NCI-H2227 (cell line): ENCODE results near the gene NPY.

Experiments used
- DNase-seq: peaks from one replicate; lab custom pipeline; 2025; ENCODE audit not compliant: unreplicated experiment; lab: John Stamatoyannopoulos, UW

The NPY gene

GRCh38 chr7:24312588-24312987, 28.6 kb downstream of the NPY start:
- no peak for DNase-seq

DNA sequence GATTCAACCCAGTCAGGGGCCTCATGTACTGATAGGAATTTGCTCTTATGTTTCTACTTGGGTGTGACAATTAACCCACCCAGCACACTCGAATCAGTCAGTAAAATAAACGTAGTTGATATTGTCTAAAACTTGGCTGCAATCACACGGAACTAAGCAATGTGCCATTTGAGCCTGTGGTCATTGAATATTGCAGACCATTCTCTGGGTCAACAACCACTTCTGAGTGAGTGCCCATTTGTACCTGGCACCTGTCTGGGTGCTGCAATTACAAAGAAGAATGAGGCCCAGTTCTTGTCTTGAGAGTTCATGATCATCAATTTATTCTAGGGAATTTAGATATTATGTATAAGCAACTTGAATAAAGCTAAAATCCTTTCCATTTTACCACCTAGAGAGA, 29.8 kb downstream of the NPY start:
- no peak for DNase-seq

DNA sequence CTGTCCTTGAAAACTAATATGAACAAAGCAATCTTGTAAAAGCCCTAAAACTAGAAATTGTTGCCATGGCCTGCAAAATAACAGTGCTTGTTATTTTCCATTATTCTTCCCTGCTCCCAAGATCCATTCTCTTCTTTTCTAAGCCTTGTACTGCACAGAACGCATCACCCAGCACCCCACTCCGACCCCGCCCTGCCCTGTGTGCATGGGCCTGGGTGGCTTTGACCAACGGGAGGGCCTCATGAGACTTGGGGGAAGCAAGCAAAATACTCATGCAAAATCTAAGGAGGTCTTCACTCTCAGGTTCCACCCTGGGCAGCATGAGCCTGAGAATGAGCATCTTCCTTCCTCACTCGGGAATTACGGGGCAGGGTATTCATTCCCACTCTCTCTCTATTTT, 32.4 kb downstream of the NPY start:
- DNase-seq: no peak

DNA sequence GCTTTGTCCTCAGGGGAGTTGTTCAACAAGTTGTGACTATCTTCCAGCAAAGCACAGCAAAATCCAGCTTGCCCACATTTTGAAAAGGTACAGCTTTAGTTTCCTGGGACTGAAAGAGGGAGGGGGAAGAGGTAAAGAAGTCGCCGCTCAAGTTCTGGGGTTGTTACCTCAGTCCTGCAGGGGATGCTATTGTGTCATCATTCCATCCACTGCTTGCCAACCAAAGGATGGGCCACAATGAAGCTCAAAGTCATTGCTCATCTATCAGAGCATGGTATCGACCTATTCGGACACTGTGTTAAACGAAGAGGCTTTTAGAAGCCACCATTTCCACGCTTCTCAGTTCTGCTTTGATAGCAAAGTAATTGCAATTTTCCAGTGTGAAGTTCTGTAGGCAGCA, 34.3 kb downstream of the NPY start:
- DNase-seq: no peak

DNA sequence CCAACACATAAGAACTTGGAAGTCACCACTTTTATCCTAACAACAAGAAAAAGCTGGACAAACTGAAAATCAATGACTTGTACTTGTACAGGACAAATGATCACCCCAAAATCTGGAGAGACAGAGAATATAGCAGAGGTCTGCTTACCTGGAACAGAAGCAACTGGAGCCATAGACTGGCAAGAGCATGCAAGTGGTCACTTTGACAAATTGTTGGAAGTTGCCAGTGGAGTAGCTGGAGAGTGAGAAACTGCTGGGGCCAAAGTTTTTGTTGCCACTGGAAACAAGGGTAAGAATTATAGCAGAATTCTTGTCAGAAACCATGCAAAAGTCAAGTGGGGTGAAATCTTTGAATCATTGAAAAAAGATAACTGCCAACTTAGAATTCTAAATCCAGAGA, 35.2 kb downstream of the NPY start:
- DNase-seq: no peak

GRCh38 chr7:24323961-24324480, 40.0 kb downstream of the NPY start:
- no peak for DNase-seq

GRCh38 chr7:24325708-24326107, 41.7 kb downstream of the NPY start:
- no peak for DNase-seq

DNA sequence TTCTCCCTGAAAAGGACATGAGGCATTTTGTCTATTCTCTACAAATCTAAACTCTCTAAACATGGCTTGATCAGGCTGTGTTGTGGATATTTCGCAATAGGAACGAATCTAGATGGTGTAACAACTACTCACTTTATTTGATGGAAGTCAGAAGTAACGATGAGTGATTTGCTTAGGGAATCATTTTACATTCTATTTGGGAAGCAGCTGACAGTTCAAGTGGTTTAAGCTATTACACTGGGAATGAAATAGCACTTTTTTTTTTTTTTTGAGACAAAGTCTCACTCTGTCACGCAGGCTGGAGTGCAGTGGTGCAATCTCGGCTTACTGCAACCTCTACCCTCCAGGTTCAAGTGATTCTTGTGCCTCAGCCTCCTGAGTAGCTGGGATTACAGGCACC, 44.1 kb downstream of the NPY start:
- DNase-seq: no peak

DNA sequence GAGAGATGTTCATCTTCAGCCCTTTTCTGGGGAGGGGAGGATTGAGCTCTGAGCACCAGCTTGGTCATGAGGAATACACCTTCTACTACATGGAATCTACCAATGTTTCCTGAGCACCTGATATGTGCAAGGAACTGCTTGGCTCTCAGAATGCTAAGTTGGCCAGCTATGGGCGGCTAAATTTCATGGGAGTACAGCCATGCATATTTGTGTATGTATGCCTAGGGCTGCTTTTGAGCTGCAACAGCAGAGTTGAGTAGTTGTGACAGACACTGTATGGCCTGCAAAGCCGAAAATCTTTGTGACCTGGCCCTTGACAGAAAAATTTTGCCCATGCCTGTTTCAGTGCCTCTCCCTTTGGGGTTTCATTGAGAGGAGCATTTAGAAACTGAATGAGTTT, 44.9 kb downstream of the NPY start:
- DNase-seq: no peak

DNA sequence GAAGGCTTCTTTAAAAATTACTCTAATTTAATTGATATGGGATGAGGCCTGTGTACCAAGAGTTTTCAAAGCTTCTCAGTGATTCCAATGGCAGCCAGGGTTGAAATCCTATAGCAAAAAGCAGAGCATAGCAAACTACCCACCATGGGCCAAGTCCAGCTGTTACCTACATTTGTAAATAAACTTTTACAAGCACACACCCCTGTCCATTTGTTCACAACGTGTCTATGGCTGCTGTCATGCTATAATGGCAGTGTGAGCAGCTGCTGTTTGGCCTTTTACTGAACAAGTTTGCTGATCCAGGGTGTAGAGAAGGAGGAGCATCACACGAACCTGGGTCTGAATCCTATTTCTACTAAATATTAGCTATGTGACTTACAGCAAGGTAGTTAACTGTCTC, 50.0 kb downstream of the NPY start:
- DNase-seq: no peak

- DNase-seq: no peak
Measured at GRCh38 chr7:24334627-24335026, 50.6 kb downstream of the NPY start.

DNA sequence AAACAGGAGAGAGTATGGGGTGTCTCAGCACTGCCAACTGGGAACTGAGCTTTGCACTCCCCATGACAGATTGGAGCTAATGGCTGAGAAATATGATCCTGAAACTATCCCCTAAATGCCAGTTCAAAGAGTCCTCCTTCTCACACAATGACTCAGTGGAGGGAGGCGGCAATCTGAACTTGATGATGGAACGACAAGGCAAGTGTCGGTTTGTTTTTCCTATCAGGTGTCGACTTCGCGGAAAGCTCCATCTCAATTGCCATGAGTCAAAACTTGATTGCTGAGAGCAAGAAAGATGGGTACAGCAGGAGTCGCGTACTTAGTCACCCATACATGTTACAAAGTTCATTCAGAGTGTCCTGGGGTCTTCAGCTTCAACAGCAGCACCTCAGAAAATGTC, 52.5 kb downstream of the NPY start:
- DNase-seq: no peak

- DNase-seq: no peak
Measured at GRCh38 chr7:24337180-24337579, 53.2 kb downstream of the NPY start.

GRCh38 chr7:24339575-24339974, 55.6 kb downstream of the NPY start:
- DNase-seq: no peak

GRCh38 chr7:24340727-24341126, 56.7 kb downstream of the NPY start:
- no peak for DNase-seq
